HL-60/S4 treated with retinoic acid at 250 ng/mL for 4 days and 3 days (cell line): ENCODE data around the gene PHLPP2.

ENCODE experiments used
- in situ Hi-C: fragments of 300-500 bp; cut with MboI; formaldehyde crosslinking; loops from 2 replicates; pipeline ENCODE4 v1.7.0; 2022; ENCODE audit warnings: low sequenced_read_pairs

PHLPP2 gene, protein sequence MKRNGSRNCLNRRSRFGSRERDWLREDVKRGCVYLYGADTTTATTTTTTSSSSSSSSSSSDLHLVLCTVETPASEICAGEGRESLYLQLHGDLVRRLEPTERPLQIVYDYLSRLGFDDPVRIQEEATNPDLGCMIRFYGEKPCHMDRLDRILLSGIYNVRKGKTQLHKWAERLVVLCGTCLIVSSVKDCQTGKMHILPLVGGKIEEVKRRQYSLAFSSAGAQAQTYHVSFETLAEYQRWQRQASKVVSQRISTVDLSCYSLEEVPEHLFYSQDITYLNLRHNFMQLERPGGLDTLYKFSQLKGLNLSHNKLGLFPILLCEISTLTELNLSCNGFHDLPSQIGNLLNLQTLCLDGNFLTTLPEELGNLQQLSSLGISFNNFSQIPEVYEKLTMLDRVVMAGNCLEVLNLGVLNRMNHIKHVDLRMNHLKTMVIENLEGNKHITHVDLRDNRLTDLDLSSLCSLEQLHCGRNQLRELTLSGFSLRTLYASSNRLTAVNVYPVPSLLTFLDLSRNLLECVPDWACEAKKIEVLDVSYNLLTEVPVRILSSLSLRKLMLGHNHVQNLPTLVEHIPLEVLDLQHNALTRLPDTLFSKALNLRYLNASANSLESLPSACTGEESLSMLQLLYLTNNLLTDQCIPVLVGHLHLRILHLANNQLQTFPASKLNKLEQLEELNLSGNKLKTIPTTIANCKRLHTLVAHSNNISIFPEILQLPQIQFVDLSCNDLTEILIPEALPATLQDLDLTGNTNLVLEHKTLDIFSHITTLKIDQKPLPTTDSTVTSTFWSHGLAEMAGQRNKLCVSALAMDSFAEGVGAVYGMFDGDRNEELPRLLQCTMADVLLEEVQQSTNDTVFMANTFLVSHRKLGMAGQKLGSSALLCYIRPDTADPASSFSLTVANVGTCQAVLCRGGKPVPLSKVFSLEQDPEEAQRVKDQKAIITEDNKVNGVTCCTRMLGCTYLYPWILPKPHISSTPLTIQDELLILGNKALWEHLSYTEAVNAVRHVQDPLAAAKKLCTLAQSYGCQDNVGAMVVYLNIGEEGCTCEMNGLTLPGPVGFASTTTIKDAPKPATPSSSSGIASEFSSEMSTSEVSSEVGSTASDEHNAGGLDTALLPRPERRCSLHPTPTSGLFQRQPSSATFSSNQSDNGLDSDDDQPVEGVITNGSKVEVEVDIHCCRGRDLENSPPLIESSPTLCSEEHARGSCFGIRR (N-terminal part only)

GRCh38 chr16:71724320-71724751 is at the start of gene PHLPP2:
Gene PHLPP2, minus strand, starts transcription at chr16:71724701. Its CDS starts 9,906 bp downstream, at chr16:71714795.
- in situ Hi-C loops: no loop called here

DNA sequence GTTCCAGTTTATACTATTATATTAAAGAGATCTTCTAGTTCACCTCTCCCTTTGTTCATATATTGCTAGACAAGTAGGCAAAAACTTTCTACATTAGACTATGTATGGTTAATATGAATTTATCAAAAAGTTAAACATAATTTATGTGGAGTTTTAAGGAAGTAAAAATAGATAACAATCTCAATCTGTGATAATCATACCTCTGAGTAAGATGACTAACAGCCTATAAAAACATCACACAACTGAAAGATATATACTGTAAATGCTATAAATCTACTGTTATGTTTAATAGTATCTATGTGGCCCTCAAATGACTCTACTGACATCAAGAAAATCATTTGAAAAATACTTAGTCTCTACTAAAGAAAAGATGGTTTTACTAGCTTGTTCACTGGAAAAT is 47.1 kb upstream of the PHLPP2 start:
- in situ Hi-C loops: no loop called here

DNA sequence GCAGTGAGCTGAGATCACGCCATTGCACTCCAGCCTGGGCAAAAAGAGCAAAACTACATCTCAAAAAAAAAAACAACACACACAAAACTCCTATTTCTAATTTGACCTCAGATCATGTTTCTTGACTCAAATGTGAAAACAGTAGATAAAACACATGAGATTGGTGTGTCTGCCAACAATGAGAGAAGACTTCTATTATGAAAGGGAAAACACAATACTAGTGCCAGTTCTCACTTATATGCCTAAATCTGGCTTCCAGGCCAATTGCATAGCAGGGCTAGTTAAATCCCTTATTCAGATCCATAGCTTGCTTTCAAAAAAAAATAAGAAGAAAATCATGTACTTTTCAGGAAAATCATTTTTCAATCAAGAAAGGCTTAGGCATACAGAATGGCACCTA is 44.7 kb upstream of the PHLPP2 start:
- in situ Hi-C loops: no loop called here

- in situ Hi-C loops: no loop called here
Observed at GRCh38 chr16:71767060-71767900, 42.8 kb upstream of the PHLPP2 start.

- in situ Hi-C loops: no loop called here
Observed at GRCh38 chr16:71762186-71762585, 37.7 kb upstream of the PHLPP2 start.

DNA sequence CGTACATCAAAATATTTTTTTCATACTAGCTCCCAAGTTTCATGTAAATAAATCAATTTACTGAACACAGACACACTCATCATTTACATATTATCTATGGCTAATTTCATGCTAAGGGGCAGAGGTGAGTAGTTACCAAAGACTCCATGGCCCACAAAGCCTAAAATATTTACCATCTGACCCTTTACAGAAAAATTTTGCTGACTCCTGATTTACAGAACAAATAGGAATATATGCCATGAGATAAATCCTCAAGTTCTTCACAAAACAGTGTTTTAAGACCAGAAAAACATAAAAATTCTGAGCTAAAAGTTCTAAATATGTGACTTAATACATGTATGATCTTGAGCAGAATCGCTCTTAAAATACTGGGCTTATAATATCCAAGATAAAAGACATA is 36.6 kb upstream of the PHLPP2 start:
- in situ Hi-C loops: no loop called here

- in situ Hi-C loops: no loop called here
Observed at GRCh38 chr16:71758293-71758760, 33.8 kb upstream of the PHLPP2 start.

DNA sequence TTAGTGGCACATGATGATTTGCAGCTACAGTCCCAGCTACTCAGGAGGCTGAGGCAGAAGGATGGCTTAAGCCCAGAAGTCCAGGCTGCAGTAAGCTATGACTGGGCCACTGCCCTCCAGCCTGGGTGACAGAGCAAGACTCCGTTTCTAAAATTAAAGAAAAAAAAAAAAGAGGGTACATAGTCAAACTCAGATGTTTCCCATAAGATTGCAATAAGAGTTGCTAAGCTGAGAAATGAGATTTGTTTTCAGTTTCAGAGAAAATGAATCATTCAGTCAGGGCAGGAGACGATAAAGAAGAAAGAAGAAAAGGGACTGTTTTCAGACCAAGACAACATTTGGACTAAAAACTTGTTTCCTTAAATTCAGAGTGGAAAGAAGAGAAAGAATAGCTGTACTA is 30.2 kb upstream of the PHLPP2 start:
- in situ Hi-C loops: no loop called here

- in situ Hi-C loops: no loop called here
Observed at GRCh38 chr16:71754108-71754507, 29.6 kb upstream of the PHLPP2 start.

DNA sequence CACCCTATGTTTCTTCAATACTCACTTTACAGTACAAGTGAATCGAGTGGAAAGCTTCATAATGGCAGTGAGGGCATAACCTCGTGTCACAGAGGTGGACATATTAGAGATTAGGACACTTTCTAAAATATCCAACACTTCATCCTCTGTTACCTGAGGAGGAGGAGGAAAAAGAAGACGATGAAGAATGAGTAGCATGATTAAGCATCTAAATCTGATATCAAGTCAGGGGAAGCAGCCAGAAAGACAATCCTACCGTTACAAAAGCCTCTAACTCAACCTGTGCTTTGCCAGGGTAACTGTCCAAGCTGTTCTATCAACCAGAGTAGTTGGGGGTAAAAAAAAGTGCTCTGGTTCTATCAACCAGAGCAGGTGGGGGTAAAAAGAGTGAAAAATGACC is 23.7 kb upstream of the PHLPP2 start:
- in situ Hi-C loops: loop anchor here (25.0 kb wide), 1 partner anchor 89 kb away; the partner anchor contains the start of gene ATXN1L

DNA sequence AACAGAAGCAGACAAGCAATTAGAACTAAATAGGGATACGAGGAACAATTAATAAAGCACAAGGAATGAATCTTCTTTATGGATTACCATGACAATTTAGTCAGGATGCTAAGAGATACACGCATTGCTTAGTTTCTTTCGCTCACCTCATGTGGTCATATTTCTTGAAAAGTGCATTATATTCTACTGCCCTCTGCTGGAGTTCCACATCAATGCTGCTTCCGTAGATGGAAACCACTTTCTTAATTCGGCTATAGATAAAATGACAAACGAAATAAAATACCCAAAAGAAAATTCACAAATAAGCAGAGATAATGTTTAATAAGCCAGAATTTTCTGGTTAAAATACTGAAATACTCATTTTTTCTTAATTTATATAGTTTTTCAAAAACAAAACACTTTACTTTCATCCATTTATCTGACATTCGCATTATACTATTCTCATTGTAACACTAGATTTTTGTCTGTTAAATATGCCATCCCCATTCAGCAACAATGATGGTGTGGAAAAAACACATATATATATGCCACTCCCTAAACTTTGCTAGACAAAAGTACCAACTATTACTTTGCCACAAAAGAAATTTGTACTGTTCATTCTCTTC is 22.0 kb upstream of the PHLPP2 start:
- in situ Hi-C loops: loop anchor here (25.0 kb wide), 1 partner anchor 91 kb away; the partner anchor contains the start of gene ATXN1L

DNA sequence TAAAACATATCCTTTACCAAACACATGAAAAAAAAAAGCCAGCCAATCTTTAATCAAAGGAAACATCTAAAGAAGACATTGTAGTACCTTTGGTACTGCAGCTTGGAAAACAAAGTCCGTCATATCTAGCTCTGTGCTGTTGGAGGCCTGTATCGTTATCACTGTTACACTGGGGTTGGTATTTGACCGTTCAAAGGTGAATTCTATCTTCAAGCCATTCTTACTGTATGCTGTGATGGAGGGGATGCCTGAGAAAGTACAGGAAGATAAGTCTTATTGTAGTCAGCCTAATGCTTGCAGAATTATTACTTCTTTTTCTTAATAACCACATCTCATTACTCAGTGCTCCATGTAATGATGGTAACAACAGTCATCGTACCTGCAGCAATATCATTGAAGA is 14.4 kb upstream of the PHLPP2 start:
- in situ Hi-C loops: loop anchor here (25.0 kb wide), 1 partner anchor 98 kb away; the partner anchor contains the start of gene ATXN1L

GRCh38 chr16:71737501-71737900 is 13.0 kb upstream of the PHLPP2 start:
- in situ Hi-C loops: loop anchor here (25.0 kb wide), 1 partner anchor 100 kb away; the partner anchor contains the start of gene ATXN1L

- in situ Hi-C loops: loop anchor here (25.0 kb wide), 1 partner anchor 103 kb away; the partner anchor contains the start of gene ATXN1L
Observed at GRCh38 chr16:71734511-71734910, 10.0 kb upstream of the PHLPP2 start.

GRCh38 chr16:71732587-71732986 is 8.1 kb upstream of the PHLPP2 start:
- in situ Hi-C loops: loop anchor here (25.0 kb wide), 1 partner anchor 105 kb away; the partner anchor contains the start of gene ATXN1L

- in situ Hi-C loops: loop anchor here (25.0 kb wide), 1 partner anchor 110 kb away; the partner anchor contains the start of gene ATXN1L
Observed at GRCh38 chr16:71727551-71728324, 3.2 kb upstream of the PHLPP2 start.

DNA sequence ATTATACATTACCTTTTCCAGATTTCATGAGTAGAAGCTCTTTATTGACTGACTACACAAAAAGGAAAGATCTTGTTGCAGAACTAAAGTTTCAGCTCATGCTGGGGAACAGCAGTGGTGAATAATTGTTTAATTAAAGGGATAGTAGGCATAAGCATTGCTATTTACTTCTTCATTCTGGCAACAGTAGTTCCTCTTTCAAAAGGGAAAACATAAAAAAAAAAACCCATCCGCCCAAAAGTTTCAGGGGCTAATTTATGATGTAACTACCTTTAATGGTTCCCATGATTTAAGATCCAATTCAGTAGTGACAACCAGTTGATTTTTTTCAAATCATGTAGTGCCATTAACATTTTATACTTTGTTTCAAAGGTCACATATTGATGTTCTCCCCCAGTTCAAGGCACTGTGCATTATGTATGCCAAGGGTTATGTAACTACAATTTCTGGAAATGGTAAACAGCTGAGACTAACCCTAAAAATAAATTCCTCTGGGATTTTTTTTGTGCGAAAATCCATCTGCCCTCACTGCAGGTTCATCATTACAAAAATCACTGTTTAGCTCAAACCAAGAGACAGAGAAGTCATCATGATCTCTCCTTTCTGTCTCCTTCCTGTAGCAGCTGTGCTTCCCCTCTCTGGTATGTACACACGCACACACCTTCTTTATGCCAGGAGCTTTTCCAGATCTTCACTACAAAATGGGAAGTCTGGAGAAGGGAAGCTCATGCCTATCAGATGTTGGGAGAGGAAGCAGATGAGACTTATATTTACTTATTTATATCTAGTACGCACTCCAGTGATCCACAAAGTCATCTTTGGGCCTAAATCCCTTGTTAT is 2.2 kb upstream of the PHLPP2 start:
- in situ Hi-C loops: loop anchor here (25.0 kb wide), 1 partner anchor 111 kb away; the partner anchor contains the start of gene ATXN1L
